HCT116 (cell line): Measurements from ENCODE around the gene BSG. TPM values are rescaled to one million over a fixed set of nuclear protein-coding genes. Genes with fewer than 3 reads are reported as not detected.

ENCODE experiments used
- ATAC-seq: fragments of 200-7000 bp; cut with Tn5 transposase; 2 replicates; pipeline ENCODE4 v1.9.1; 2020; ENCODE audit warnings: mild to moderate bottlenecking, moderate library complexity
- BruUV-seq: library from RNA; stranded (reverse); fragments of 400-500 nt; replicated peaks from 2 replicates; lab custom pipeline; 2021; lab: Mats Ljungman, UMichigan
- CTCF ChIA-PET: fragments of 300-600 bp; sonication (Branson Sonifier 250); formaldehyde crosslinking; loops from one replicate; lab custom pipeline; 2021; ENCODE audit warnings: antibody characterized with exemption; lab: Charles Lee
- POLR2A ChIA-PET: fragments of 300-600, 350-600 bp; sonication (Branson Sonifier 250); formaldehyde crosslinking; loops from one replicate; lab custom pipeline; 2021; ENCODE audit warnings: antibody characterized with exemption; lab: Charles Lee
- RAD21 ChIA-PET, 2 experiments: fragments of 300-600 bp; sonication (Branson Sonifier 250); formaldehyde crosslinking; loops; one replicate each; lab custom pipeline; 2023; ENCODE audit warnings: low total read pairs in 2 of 2; ENCODE audit not compliant: uncharacterized antibody in 2 of 2, unreplicated experiment in 2 of 2, low non-redundant PET in 1 of 2; lab: Charles Lee
- DNase-seq: peaks from one replicate; pipeline ENCODE4 v3.0.0-alpha.2; 2010; ENCODE audit warnings: low read depth, low spot score
- H2AFZ ChIP-seq: fragments of 200-600 bp; shearing (Covaris generic), sonication (generic); 2 replicates; pipeline ENCODE4 v1.6.1; 2017; ENCODE audit warnings: low read depth, mixed run types, mixed read lengths, antibody characterized with exemption, low read length; ENCODE audit not compliant: poor library complexity, severe bottlenecking
- H3K27ac ChIP-seq: 2 replicates; pipeline ENCODE4 v1.5.1; 2012; ENCODE audit warnings: low read depth, low read length
- H3K27me3 ChIP-seq: fragments of 200-600 bp; sonication (generic); 2 replicates; pipeline ENCODE4 v1.6.1; 2016; ENCODE audit warnings: mixed run types, low read length, mixed read lengths; ENCODE audit not compliant: insufficient read depth
- H3K36me3 ChIP-seq, 2 experiments: fragments of 200-500 bp in 1 of 2; fragments of 200-600 bp in 1 of 2; sonication (Bioruptor generic) in 1 of 2; sonication (generic) in 1 of 2; 2 replicates each; pipeline versions ENCODE4 v1.5.1 to v1.6.1; 2014 to 2016; ENCODE audit warnings: low read length in 2 of 2, inconsistent platforms in 1 of 2, mixed read lengths in 1 of 2, mixed run types in 1 of 2; ENCODE audit not compliant: insufficient read depth in 2 of 2, control insufficient read depth in 1 of 2
- H3K4me1 ChIP-seq, 2 experiments: fragments of 200-600 bp in 1 of 2; sonication (generic) in 1 of 2; 2 replicates each; pipeline versions ENCODE4 v1.5.1 to v1.6.1; 2012 to 2017; ENCODE audit warnings: low read length in 2 of 2, inconsistent platforms in 1 of 2, mild to moderate bottlenecking in 1 of 2, mixed read lengths in 1 of 2, mixed run types in 1 of 2, moderate library complexity in 1 of 2; ENCODE audit not compliant: insufficient read depth in 2 of 2, control insufficient read depth in 1 of 2
- H3K4me2 ChIP-seq: fragments of 200-600 bp; sonication (generic); 2 replicates; pipeline ENCODE4 v1.6.1; 2017; ENCODE audit warnings: mixed run types, low read length, mixed read lengths
- H3K4me3 ChIP-seq, 2 experiments: fragments of 200-600 bp in 1 of 2; sonication (generic) in 1 of 2; replicated peaks in 1 of 2; 2 replicates each; pipeline ENCODE4 v1.5.1; 2011 to 2016; ENCODE audit warnings: low read length in 2 of 2, control low read depth in 1 of 2, low read depth in 1 of 2, mild to moderate bottlenecking in 1 of 2, mixed read lengths in 1 of 2, mixed run types in 1 of 2
- H3K79me2 ChIP-seq: fragments of 200-600 bp; sonication (generic); 2 replicates; pipeline ENCODE4 v1.6.1; 2017; ENCODE audit warnings: mild to moderate bottlenecking, mixed run types, low read length, moderate library complexity, mixed read lengths; ENCODE audit not compliant: insufficient read depth
- H3K9ac ChIP-seq: fragments of 200-600 bp; sonication (generic); 2 replicates; pipeline ENCODE4 v1.6.1; 2016; ENCODE audit warnings: low read length, mixed read lengths
- H3K9me2 ChIP-seq: fragments of 200-600 bp; sonication (generic), shearing (Covaris generic); 2 replicates; pipeline ENCODE4 v1.6.1; 2017; ENCODE audit warnings: mixed run types, mild to moderate bottlenecking, moderate library complexity; ENCODE audit not compliant: insufficient read depth
- H3K9me3 ChIP-seq, 2 experiments: fragments of 200-500 bp in 1 of 2; fragments of 200-600 bp in 1 of 2; sonication (Bioruptor generic) in 1 of 2; sonication (generic) in 1 of 2; 2 replicates each; pipeline ENCODE4 v1.6.1; 2014 to 2017; ENCODE audit warnings: low read length in 2 of 2, mixed read lengths in 2 of 2, inconsistent platforms in 1 of 2, low read depth in 1 of 2, mild to moderate bottlenecking in 1 of 2, mixed run types in 1 of 2, moderate library complexity in 1 of 2; ENCODE audit not compliant: control insufficient read depth in 1 of 2, insufficient read depth in 1 of 2
- H4K20me1 ChIP-seq: fragments of 200-600 bp; sonication (generic), shearing (Covaris generic); 2 replicates; pipeline ENCODE4 v1.6.1; 2017; ENCODE audit warnings: mixed run types, mild to moderate bottlenecking, moderate library complexity; ENCODE audit not compliant: insufficient read depth
- ATF3 ChIP-seq: IDR thresholded peaks from 2 replicates; pipeline ENCODE4 v1.6.1; 2012
- CBX3 ChIP-seq: IDR thresholded peaks from 2 replicates; pipeline ENCODE4 v1.6.1; 2012; ENCODE audit warnings: low read depth
- CTCF ChIP-seq, 3 experiments: fragments of 200-600 bp in 1 of 3; sonication (generic) in 1 of 3; IDR thresholded peaks in 2 of 3; conservative IDR thresholded peaks in 1 of 3; 2 replicates each; pipeline ENCODE4 v1.5.1; 2012 to 2017; ENCODE audit warnings: low read depth in 2 of 3, low read length in 2 of 3, antibody characterized with exemption in 1 of 3, borderline replicate concordance in 1 of 3, control low read depth in 1 of 3, mild to moderate bottlenecking in 1 of 3, mixed read lengths in 1 of 3, mixed run types in 1 of 3, moderate library complexity in 1 of 3; ENCODE audit not compliant: insufficient read depth in 1 of 3
- ELF1 ChIP-seq: IDR thresholded peaks from 2 replicates; pipeline ENCODE4 v1.6.1; 2012; ENCODE audit warnings: low read depth, borderline replicate concordance
- EZH2phosphoT487 ChIP-seq: fragments of 200-600 bp; IDR thresholded peaks from 2 replicates; pipeline ENCODE4 v1.6.1; 2018; ENCODE audit warnings: antibody characterized with exemption, borderline replicate concordance
- FOSL1 ChIP-seq: IDR thresholded peaks from 2 replicates; pipeline ENCODE4 v1.6.1; 2012; ENCODE audit warnings: low read depth
- SIN3A ChIP-seq: IDR thresholded peaks from 2 replicates; pipeline ENCODE4 v1.6.1; 2012; ENCODE audit warnings: low read depth
- YY1 ChIP-seq: IDR thresholded peaks from 2 replicates; pipeline ENCODE4 v1.6.1; 2011; ENCODE audit warnings: low read length, low read depth, moderate library complexity, mild to moderate bottlenecking; ENCODE audit not compliant: insufficient replicate concordance; ENCODE audit errors: extremely low read depth
- intact Hi-C: fragments of 100-400 bp; cut with micrococcal nuclease; formaldehyde crosslinking; loops from 2 replicates; pipeline ENCODE4 v1.10.0; 2022
- total RNA-seq: library from RNA; stranded (reverse); gene quantifications from one replicate; pipeline ENCODE4 v1.2.1, GENCODE V29; 2021; ENCODE audit not compliant: unreplicated experiment
- TF ChIP-seq, protein P1 (sequence below): IDR thresholded peaks from 2 replicates; pipeline ENCODE4 v1.6.1; 2012; ENCODE audit warnings: low read depth
- TF ChIP-seq, protein P2 (sequence below): IDR thresholded peaks from 2 replicates; pipeline ENCODE4 v1.6.1; 2011; ENCODE audit warnings: mild to moderate bottlenecking, low read length, moderate library complexity; ENCODE audit not compliant: insufficient replicate concordance; ENCODE audit errors: extremely low read depth

Gene BSG
- total RNA-seq, 1 experiment from 2014 or later: 603 TPM

DNA sequence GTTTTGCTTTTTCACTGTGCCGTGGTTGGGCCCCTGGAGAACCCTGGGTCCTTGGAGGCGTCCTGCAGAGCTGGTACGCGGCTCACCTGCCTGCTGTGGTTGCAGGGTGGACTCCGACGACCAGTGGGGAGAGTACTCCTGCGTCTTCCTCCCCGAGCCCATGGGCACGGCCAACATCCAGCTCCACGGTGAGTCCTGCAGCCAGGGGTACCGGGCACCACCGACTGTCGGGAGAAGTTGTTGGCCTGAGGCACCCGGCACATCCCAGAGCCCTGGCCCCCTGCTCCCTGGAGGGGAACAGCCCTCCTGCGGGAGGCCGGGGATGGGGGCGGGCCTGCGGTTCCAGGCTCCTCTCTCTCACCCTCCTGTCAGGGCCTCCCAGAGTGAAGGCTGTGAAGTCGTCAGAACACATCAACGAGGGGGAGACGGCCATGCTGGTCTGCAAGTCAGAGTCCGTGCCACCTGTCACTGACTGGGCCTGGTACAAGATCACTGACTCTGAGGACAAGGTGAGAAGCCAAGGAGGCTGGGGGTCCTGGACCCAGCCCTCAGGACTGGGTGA, 8.0 kb downstream of the BSG start:
- intact Hi-C loops: no loop called here
- DNase-seq (no peak), ATAC-seq (no peak)
- Histone ChIP-seq H3K9me2 (no peaks in the 10 kb centered on the region), H3K9ac (no peak overlapping the region), H3K27ac (no peak overlapping the region), H2AFZ (no peak overlapping the region), H3K27me3 (no peaks in the 10 kb centered on the region), H3K9me3 (no peaks in the 10 kb centered on the region), H3K4me3 (no peak overlapping the region), H3K4me1 (peaks cover 0 to 2% of the 10 kb centered on the region in 2 experiments; a peak in 2 of 4 replicates), H3K4me2 (no peak overlapping the region), H3K36me3 (peaks cover 19 to 43% of the 10 kb centered on the region in 2 experiments), H4K20me1 (no peaks in the 10 kb centered on the region), H3K79me2 (peaks cover 56% of the 10 kb centered on the region)
- ChIA-PET POLR2A (no interaction called here), CTCF (no interaction called here), RAD21 (no interaction called here)
- BruUV-seq: no TSS peak
- TF ChIP-seq ATF3: no peak
- no peak for TF ChIP-seq ELF1
- TF ChIP-seq YY1: no peak
- TF ChIP-seq CTCF (IDR thresholded peaks at IDR 0.05 in 2 of 3, conservative IDR thresholded peaks at IDR 0.05 in 1 of 3; ENCODE audit: borderline replicate concordance in 1 of 3, insufficient read depth in 1 of 3, low read depth in 2 of 3, low read length in 2 of 3): no peak
- no peak for TF ChIP-seq CBX3
- TF ChIP-seq, protein P1, sequence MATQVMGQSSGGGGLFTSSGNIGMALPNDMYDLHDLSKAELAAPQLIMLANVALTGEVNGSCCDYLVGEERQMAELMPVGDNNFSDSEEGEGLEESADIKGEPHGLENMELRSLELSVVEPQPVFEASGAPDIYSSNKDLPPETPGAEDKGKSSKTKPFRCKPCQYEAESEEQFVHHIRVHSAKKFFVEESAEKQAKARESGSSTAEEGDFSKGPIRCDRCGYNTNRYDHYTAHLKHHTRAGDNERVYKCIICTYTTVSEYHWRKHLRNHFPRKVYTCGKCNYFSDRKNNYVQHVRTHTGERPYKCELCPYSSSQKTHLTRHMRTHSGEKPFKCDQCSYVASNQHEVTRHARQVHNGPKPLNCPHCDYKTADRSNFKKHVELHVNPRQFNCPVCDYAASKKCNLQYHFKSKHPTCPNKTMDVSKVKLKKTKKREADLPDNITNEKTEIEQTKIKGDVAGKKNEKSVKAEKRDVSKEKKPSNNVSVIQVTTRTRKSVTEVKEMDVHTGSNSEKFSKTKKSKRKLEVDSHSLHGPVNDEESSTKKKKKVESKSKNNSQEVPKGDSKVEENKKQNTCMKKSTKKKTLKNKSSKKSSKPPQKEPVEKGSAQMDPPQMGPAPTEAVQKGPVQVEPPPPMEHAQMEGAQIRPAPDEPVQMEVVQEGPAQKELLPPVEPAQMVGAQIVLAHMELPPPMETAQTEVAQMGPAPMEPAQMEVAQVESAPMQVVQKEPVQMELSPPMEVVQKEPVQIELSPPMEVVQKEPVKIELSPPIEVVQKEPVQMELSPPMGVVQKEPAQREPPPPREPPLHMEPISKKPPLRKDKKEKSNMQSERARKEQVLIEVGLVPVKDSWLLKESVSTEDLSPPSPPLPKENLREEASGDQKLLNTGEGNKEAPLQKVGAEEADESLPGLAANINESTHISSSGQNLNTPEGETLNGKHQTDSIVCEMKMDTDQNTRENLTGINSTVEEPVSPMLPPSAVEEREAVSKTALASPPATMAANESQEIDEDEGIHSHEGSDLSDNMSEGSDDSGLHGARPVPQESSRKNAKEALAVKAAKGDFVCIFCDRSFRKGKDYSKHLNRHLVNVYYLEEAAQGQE: no peak
- TF ChIP-seq, protein P2, sequence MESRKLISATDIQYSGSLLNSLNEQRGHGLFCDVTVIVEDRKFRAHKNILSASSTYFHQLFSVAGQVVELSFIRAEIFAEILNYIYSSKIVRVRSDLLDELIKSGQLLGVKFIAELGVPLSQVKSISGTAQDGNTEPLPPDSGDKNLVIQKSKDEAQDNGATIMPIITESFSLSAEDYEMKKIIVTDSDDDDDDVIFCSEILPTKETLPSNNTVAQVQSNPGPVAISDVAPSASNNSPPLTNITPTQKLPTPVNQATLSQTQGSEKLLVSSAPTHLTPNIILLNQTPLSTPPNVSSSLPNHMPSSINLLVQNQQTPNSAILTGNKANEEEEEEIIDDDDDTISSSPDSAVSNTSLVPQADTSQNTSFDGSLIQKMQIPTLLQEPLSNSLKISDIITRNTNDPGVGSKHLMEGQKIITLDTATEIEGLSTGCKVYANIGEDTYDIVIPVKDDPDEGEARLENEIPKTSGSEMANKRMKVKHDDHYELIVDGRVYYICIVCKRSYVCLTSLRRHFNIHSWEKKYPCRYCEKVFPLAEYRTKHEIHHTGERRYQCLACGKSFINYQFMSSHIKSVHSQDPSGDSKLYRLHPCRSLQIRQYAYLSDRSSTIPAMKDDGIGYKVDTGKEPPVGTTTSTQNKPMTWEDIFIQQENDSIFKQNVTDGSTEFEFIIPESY: no peak
- no peak for TF ChIP-seq EZH2phosphoT487
- TF ChIP-seq FOSL1: no peak
- no peak for TF ChIP-seq SIN3A
